SKM-1 treated with dmso at 0.1 percent for 144 hours (cell line): ENCODE measurements around the gene CGNL1.

Experiments
- DNase-seq: peaks from one replicate; lab custom pipeline; 2025; ENCODE audit not compliant: unreplicated experiment; lab: John Stamatoyannopoulos, UW

The CGNL1 gene

DNA sequence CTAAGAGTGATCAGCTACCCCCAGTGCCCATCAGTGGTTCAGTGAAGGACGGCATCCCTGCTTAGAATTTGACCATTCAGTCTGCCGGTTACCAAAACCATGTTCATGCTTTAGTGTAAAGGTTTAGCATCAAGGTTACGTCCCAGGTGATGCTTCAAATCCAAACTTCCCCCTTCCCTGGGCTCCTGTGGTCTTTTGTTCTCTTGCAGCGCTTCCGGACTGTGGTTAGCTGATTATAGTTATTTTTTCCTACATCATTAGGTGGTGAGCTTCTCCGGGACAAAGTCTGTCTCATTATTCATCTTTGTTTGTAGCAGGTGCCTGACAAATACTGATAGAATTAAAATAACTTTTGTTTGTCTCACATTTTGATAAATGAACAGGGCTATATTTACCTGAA is 187.1 kb downstream of the CGNL1 start:
- DNase-seq = no peak

DNA sequence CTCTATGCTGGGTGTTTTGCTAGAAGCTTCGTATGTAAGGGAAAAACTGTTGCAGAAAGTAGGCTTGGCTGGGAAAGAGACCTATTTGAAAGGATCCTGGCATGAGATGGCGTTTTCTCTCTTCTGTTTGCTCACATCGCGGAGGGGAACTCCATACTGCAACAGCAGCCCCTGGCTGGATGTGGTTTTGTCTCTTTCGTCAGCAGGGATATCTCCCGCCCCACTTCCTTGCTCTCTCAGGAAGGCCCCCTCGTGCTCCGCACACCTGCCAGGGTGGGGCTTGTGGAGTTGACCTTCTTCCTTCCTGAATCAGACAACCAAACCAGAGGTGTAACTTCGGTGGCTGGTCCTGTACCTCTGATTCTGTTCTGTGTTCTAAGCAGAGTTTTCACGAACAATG is 189.0 kb downstream of the CGNL1 start:
- peak; percentile 13 for DNase-seq

DNA sequence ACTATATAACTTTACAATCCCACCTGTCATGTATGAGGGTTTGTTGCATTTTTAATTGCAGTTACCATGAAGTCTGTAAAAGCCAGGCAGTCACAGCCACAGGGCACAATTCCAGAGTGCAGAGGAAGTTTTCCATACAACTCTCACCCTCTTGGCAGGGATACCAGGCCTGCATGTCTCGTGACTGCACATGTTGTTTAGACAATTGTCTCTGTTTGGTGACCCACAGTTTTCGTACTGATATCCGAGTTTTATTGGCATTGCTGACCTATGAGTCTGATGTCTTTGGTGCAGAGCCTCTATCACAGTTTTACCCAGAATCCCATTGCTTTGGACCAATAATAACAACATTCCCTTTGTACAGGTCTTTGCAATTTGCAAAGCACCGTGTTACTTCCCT is 190.5 kb downstream of the CGNL1 start:
- no peak for DNase-seq

DNA sequence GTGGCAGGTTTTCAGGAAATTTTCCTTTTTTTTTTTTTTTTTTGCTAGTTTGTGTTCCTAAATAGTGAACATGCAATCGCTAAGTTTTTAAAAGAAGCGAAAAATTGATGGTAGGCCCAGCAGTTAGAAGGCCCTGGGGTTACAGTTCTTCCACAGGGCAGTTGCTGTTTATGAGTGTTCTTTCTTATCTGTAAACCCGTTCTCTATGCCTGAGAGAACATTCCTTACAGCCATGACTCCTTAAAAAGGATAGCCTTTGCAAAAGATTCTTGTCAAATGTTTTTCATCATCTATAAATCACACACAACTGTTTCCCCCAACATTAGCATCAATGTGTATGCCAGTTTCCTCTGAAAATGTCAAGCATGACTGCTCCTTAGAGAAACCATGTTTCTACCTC is 191.6 kb downstream of the CGNL1 start:
- no peak for DNase-seq

DNA sequence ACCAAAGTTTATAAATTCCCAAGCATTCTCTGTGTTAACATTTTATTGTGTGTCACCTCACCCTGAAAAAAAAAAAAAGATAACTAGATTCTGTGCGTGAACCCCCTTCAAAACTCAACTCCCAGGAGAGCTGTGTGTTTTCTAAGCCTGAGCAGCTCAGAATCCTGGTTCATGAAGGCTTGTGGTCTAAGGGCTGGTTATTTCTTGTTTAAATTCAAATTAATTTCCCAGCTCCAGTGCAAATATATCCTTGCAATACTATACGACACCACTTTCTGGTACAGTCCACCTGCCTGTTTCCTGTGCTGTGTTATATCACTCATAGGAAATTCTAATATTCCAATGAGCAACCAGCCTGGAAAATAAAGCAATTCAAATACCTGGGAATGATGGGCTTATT is 192.0 kb downstream of the CGNL1 start:
- no peak for DNase-seq

DNA sequence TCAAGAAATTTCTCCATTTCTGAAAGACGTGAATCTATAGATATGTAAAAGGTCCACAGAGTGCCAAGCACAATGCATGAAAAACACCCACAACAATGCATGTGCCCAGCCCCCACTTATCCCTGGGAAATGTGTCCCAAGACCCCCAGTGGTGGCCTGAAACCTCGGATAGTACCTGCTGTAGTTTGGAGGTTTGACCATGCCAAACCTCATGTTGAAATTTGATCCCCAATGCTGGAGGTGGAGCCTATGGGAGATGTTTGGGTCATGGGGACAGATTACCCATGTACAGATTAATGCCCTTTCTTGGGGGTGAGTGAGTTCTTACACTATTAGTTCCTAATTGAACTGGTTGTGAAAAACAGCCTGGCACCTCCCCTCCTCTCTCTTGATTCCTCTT is 194.0 kb downstream of the CGNL1 start:
- DNase-seq = no peak

DNA sequence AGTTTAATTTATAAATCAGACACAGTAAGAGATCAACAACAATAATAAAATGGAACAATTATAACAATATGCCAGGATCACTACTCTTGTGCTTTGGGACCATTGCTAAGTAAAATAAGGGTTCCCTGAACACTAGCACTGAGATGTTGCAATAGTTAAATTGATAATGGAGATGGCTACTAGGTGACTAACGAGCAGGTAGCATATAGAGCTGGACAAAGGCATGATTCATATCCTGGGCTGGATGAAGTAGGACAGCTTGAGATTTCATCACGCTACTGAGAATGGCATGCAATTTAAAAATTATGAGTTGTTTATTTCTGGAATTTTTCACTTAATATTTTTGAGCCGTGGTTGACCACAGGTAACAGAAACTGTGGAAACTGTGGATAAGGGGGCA is 194.7 kb downstream of the CGNL1 start:
- no peak for DNase-seq

DNA sequence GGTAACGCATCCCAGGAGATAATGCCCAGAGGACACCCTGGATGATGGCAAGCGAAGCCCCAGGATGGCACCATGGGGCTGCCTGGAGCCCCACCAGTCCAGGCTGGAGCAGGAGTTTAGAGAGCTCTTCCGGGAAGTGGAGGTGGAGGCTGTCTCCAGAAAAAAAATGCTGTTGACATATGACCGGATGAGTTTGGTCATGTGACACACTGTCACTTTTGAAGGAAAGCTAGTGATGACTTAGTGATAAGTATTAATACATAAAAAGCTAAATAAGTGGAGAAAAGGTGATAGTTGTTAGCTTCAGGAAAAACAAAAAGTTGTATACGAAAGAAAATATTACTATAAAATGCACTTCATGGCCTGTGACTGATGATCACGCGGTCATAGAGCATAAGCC is 195.4 kb downstream of the CGNL1 start:
- no peak for DNase-seq

DNA sequence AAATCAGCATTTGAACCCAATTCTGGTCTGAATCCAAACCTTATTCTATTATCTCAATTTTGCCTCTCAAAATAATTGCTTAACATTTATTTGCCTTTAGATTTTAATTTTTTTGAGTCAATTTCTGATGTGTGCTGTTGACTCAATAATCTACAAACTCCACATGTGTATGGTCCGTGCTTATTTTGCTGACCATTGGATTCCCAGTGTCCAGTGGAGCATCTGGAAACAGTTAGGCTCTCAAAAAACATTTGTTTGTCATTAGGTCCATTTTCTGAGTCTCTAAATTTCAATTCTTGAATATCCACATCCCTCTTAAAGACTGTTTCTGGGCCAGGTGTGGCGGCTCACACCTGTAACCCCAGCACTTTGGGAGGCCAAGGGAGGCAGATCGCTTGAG is 196.2 kb downstream of the CGNL1 start:
- DNase-seq = no peak

DNA sequence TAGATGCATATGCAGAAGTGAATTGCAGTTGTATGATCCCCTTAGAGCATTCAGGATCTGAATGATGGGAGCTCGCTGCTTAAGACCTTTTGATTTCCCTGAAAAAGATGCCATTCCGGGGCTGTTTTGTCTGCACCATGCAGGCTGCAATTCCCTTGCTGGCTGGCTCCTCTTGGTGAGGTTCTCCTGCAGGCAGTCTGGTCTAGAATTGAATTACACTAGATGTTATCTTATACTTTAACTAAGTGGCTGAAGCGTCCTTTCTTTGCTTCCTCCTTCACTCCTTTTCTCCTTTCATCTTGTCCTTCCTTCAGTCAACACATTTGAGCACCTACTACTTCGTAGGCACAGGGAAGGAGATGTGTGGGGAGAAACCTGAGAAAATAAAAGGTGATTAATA is 196.8 kb downstream of the CGNL1 start:
- DNase-seq = no peak

DNA sequence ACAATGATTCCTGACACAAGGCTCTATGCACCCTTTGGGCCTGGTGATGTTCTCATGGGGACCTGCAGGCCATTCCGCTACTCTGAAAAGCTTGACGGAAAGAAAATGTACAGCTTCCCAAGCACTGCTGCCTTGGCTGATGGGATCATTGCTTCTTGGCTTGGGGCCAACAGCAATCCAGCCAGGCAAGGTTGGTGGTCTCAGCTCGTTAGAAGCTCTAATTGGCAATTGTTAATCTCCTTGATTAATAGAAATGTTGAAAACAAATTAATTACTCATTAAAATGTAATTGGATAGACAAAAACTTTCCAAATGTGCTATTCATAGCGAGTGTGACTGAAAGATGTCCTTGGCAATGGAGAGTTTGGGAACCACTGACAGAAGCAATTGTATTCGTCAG is 199.1 kb downstream of the CGNL1 start:
- no peak for DNase-seq

DNA sequence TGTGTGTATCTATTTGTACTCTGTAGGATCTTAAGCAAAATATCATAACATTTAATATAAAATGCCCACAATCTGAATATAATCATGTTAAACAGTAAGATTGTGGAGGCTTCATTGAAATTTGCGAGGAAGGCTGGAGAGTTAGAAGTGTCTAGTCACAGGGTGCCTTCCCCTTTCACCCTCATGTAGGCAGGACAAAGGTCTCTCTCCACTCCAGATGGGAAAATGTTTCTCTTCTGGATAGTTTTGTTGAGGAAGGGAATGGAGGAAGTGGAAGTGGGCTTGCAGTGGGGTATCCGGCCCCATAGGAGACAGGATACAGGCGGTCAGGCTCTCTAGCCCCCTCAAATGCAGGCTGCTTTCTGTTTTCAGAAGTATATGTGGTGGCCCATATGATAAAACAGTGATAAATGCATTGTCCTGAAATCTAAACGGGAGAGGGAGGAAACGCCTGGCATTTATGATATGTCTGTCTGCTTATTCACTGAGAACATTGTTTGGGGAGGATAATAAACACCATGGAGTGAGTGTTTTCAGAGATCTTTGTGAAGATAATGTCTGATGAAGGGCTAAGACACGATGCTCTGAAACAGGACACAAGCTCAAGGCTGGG is 202.1 kb downstream of the CGNL1 start:
- DNase-seq = no peak

DNA sequence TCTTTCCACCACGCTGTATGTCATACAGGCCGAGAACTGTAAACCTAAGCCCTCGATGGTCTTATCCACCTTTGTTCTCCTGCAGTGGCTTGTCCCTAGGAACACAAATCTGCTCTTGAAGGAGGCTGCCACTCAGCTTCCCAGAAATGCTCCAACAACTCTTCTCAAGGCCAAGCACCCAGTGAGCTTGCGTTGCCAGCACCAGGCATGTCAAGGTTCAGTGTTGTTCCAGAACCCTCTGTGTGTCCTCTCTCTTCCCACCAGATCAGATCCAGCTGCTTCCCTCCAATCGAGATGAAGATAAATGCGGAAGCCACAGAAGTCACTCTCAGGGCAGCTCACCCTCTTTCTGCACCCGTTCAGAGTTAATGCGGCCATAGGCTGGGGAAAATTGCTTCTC is 204.1 kb downstream of the CGNL1 start:
- DNase-seq = no peak

DNA sequence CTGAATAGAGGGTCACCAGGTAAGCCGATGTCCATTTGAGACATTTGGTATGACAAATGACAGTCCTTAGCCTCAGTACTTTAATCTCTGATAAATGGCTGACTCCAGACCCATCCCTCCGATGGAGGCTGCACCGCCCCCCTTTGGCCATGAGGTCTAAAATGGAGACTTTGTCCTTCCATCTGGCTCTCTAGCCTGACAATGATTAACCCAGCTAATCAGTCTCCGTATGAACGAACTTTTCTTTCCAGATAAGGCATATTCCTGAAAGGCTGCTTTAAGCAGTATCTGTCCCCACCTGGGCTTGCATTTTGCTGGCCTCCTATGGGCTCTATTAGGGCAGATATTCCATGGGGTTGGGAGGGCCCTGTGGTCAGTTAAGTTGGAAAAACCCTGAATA is 204.6 kb downstream of the CGNL1 start:
- no peak for DNase-seq

DNA sequence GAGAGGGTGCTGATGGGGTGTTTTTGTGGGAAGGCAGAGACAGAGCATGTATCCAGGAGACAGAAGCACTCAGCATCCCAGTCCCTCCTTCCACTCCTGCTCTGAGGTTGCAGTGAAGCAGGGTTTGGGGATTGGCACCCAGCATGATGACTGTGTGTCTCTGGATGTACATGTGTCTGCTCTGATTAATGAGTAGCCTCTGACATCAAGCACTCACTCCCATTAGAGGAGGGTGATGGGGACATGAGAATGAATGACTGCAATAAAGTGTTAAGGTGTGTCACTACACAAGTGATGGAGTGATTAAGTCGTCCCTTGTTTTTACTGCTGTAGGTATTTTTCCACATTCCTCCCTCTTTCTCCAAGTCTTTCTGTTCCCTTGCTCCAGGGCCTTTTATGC is 205.8 kb downstream of the CGNL1 start:
- no peak for DNase-seq

DNA sequence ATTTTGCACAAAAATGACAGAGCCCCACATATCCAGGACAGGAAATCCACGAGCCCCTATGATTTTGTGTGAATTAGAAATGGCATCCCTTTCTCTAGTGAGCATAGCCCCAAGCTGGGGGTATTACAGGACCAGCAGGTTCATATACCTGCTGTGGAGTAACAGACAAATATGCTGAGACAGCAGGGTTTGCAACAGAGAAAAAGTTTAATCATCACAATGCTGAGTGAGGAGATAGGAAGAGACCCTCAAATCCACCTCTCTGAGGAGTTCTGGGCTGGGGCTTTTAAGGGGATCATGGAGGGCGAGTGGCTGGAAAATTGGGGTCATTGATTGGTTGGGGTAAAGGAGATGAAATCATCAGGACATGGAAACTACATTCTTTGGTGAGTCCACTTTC is 207.0 kb downstream of the CGNL1 start:
- no peak for DNase-seq

DNA sequence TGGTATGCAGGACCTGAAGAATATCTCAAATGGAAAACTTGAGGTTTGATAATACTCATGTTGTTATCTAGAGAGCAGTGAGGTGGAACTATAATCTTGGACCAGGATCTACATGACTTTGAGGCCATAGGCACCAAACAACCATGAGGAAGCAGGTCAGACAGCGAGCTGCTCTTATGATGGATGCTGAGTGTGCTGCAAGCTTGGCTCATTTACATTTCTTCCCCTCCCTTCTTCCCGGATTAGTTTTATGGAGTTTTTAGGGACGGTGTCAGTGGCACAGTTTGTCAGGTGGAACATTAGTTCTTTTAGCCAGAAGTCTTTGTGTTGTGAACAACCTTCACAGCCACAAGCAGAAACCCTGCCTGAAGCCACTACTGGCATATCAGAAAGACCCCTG is 207.4 kb downstream of the CGNL1 start:
- DNase-seq = no peak

DNA sequence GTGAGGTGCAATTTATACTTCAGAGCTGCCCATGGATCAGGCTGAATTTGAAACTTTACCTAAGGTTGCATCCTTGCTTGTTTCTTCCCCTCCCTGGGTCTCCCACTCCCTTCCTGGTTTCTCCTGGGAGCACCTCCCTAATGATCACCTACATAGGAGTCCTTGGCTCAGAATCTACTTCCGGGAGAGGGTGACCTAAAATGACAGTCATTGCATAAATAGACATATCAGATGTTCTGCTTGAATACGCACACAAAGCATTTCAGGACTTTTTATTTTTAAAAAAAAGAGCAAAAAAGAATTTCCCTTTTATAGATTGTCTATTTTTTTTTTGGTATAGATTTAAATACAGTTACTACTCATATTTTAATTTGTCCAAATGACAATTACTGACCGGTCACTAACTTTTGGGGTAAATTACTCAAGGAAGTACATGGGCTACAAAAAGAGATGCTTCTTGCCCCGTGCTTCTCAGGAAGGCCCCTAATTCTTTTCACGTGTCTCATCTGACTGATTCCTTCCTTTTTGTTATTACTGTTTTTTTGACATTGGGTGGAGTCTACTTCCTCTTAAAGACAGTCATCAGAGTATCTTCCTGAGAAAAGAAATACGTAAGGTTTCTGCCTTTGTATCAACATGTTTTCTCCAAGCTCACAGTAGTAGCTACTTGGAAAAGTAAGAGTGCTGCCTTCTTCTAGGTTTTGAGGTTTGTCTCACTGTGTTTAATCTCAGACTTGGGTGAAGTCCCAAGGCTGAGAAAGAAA is 210.5 kb downstream of the CGNL1 start:
- DNase-seq = no peak

DNA sequence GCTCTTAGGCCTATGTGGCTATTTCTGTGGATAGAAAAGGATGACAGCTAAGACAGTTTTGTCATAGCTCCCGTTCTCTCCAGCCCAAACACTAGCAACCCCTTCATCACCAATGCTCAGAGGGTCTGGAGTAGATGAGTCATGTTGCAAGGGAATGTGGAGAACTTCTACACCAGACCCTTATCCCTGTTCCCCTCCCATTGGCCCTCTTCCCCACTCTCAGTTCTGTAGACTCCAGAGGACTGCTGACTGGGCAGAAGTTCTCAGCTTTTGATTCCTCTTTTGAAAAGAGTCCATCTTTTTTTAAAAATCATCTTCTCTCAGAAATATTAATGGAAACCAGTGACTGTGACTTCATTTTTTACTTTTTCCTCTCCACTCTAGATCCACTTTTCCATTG is 213.0 kb downstream of the CGNL1 start:
- no peak for DNase-seq

DNA sequence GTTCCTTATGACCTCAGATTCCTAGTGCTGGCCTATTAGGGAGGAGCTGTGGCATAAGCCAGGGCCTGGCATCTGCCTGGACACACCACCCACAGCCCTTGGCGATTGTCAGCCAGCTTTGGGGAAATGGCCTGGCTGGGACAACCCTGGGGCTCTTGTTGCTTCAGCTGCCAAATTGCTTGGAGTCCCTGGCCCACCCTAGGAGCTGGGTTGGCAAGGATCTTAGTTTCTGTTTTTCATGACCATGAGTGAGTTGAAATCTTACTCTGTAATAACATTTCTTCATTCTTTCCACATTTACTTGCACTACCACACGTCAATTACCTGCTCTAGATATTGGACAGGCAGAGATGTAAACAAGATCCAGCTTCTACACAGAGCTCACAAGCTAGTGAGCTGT is 213.4 kb downstream of the CGNL1 start:
- DNase-seq = no peak

DNA sequence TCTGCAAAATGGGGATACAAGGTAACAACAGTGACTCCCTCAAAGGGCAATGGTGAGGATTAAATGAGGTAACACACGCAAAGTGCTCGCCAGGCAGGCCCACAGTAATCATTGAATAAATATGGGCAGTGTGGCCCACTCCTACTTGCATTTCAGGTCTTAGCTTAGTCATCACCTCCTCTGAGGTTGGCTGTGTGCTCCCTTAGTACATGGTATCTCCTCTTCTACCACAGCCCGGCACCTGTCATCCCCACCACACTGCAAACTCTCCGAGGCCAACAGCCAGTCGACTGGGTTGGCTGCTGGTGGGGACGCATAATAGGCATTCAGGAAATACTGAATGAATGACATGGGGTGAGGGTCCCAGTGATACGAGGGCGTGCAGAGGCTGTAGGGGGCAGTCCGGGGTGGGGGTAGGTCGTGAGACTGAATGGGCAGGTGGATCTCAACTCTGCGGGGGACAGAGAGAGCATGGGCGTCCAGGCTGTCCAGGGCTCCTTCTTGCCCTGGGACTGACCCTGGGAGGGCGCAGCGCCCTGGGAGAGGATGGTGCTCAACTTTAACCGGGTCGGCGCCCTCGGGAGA is 215.0 kb downstream of the CGNL1 start:
- no peak for DNase-seq

DNA sequence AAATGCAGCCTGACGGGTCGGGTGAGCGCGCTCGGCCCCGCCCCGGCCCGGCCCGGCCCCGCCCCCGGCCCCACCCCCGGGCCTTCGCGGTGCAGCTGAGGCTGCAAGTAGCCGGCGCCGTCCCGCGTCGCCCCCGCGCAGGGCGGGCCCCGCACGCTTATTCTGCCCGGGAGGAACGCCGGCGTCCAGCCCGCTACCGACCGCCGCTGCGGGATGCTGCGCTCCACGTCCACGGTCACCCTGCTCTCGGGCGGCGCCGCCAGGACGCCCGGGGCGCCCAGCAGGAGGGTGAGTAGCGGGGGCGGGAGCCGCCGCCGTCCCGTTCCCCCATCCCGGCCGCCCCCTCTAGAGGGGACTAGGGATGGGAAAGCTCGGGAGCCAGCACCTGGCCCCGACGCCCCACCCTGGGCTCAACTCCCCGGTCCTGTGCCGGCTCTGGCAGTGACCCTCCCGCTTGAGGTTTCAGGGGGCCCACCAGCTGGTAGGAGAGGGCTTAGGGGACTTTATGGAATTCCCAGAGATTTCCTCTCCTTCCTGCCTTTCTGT is 215.6 kb downstream of the CGNL1 start, which contains the start of gene MYZAP:
TSS of gene MYZAP (plus strand) at position 83 of the 546 bp plus-strand sequence. CDS start at position 214, 131 bp downstream.
- DNase-seq = no peak
